Measurements from ENCODE around the gene HSPA12A. TPM values are rescaled to one million over a fixed set of nuclear protein-coding genes. Genes with fewer than 3 reads are reported as not detected.

HSPA12A gene
- total and polyA plus RNA-seq, 9 of the 15 experiments (the other 6 are each of a cell fraction or from before 2014, with no cell fraction given): 0.01 to 0.18 (median 0.04) TPM; not detected in 4

DNA sequence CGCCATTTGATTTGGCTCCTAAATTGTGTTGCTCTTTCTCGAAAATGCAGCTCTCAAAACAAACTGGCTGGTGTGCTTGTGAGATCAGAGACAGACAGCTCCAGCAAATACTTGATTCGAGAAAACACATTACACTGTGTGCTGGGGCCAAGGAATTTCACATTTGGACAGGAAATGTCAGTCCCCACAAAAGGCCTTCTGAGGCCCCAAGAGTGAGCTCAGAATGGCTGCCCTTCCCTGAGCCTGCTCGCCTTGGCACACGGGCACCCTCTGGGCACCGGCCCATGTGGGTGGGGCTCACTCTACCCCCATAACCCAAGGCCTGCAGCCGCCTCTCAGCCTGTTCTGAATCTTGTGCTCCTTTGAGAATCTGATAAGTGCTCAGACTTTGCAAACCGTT lies 13.9 kb upstream of the HSPA12A start (continued):
- TF ChIP-seq ZNF609 (CRISPR knock-in tag; IDR thresholded peaks at IDR 0.05; ENCODE audit: borderline replicate concordance) (no peak), OTX1 (CRISPR knock-in tag; IDR thresholded peaks at IDR 0.05) (no peak), ZC3H11A (IDR thresholded peaks at IDR 0.05; ENCODE audit: low read depth, low read length) (no peak)

DNA sequence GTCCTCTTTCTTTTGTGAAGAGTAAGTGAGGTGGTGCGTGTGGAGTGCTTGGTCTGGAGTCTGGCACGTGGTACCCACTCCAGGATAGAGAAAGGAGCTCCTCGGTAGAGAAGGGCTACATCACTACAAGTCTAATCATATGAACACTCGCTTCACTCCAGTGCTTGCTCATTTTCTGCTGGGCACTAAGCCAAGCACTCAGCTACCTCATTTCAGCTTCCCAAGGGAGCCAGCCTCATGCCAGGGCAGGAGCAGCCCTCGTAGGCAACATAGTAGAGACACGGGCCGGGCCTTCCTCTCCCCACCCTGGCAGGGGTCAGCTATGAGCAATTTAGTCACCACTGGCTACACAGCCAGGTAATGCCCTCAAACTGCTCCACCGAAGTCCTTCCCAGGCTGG lies 11.4 kb upstream of the HSPA12A start:
- CTCF ChIA-PET (ENCODE audit: low intra/inter-chr PET ratio): no interaction called here

More for the DNA sequence above, 11.4 kb upstream of the HSPA12A start:
- FAIRE-seq (no peak), ATAC-seq (no peak), DNase-seq (ENCODE audit: extremely low read depth in 1 of 4, low spot score in 3 of 4) (no peak)
- Histone ChIP-seq H4K20me1 (replicated peaks; ENCODE audit: control insufficient read depth, insufficient read depth, low read length) (no peaks in the 10 kb centered on the region), H3K9ac (ENCODE audit: insufficient read depth in 1 of 2, low read depth in 2 of 2, low read length in 2 of 2) (no peak overlapping the region), H3K79me2 (ENCODE audit: control insufficient read depth, insufficient read depth, low read length) (no peaks in the 10 kb centered on the region), H3K27me3 (ENCODE audit: control insufficient read depth in 2 of 2, insufficient read depth in 2 of 2, low read length in 2 of 2) (no peaks in the 10 kb centered on the region; a peak in 1 of 5 replicates), H3K36me3 (ENCODE audit: control insufficient read depth, insufficient read depth, low read length) (no peaks in the 10 kb centered on the region), H3K4me2 (ENCODE audit: insufficient read depth, low read length) (no peak overlapping the region), H3K4me3 (no peak overlapping the region), H3K27ac (ENCODE audit: extremely low read depth, low read depth, low read length) (no peak overlapping the region), H3K9me3 (replicated peaks; ENCODE audit: control insufficient read depth, insufficient read depth, low read depth, low read length) (no peaks in the 10 kb centered on the region), H3K9me1 (ENCODE audit: control insufficient read depth, insufficient read depth, low read length) (no peaks in the 10 kb centered on the region), H3K4me1 (replicated peaks in 1 of 2; ENCODE audit: control insufficient read depth in 2 of 2, insufficient read depth in 2 of 2, low read length in 2 of 2) (no peaks in the 10 kb centered on the region), H2AFZ (ENCODE audit: low read depth, low read length) (no peak overlapping the region)
- in situ Hi-C loops (cut with MboI) (no loop called here), intact Hi-C loops (cut with micrococcal nuclease) (no loop called here)
- POLR2A ChIA-PET: no interaction called here
- 0% methylated on average over 4 of the region's 8 CpGs for WGBS (ENCODE audit: insufficient coverage, low coverage, missing lambda C conversion rate)
- TF ChIP-seq SREBF1 (IDR thresholded peaks at IDR 0.05; ENCODE audit: borderline replicate concordance, low read depth, low read length): no peak
- TF ChIP-seq ARID2 (IDR thresholded peaks at IDR 0.05): no peak
- BruUV-seq (replicated peaks): no TSS peak

Measured in K562 (cell line).